WTC11 (cell line): ENCODE measurements around the gene CDKN3. TPM values are rescaled to one million over a fixed set of nuclear protein-coding genes. Genes with fewer than 3 reads are reported as not detected.

Source experiments
- ATAC-seq: fragments of 200-7000 bp; cut with Tn5 transposase; 2 replicates; pipeline ENCODE4 v1.10.0; 2021; ENCODE audit warnings: mild to moderate bottlenecking, moderate library complexity
- CTCF ChIA-PET: fragments of 300-600 bp; sonication (Branson Sonifier 250); formaldehyde crosslinking; loops from one replicate; lab custom pipeline; 2021; ENCODE audit warnings: antibody characterized with exemption; lab: Charles Lee
- POLR2A ChIA-PET: fragments of 350-600 bp; sonication (Branson Sonifier 250); formaldehyde crosslinking; loops from one replicate; lab custom pipeline; 2021; ENCODE audit warnings: antibody characterized with exemption; lab: Charles Lee
- DNase-seq: peaks from one replicate; pipeline ENCODE4 v3.0.0; 2021; ENCODE audit warnings: low spot score
- H3K27ac Mint-ChIP-seq: 2 replicates; pipeline ENCODE4 v1.8.0; 2021; ENCODE audit warnings: mixed read lengths
- H3K27me3 Mint-ChIP-seq: 2 replicates; pipeline ENCODE4 v1.8.0; 2021; ENCODE audit warnings: low read depth, mild to moderate bottlenecking, moderate library complexity, mixed read lengths
- H3K36me3 Mint-ChIP-seq: 2 replicates; pipeline ENCODE4 v1.8.0; 2021; ENCODE audit warnings: mixed read lengths
- H3K4me1 Mint-ChIP-seq: 2 replicates; pipeline ENCODE4 v1.8.0; 2022; ENCODE audit warnings: mixed read lengths
- H3K4me3 Mint-ChIP-seq: 2 replicates; pipeline ENCODE4 v1.8.0; 2021; ENCODE audit warnings: mild to moderate bottlenecking, moderate library complexity, mixed read lengths
- H3K9me3 Mint-ChIP-seq: 2 replicates; pipeline ENCODE4 v1.8.0; 2021; ENCODE audit warnings: mixed read lengths
- ATF6 ChIP-seq: sonication (generic); formaldehyde crosslinking; IDR thresholded peaks from 2 replicates; pipeline ENCODE4 v1.8.1; 2023; ENCODE audit warnings: mild to moderate bottlenecking, missing genetic modification reagents
- CREB1 ChIP-seq: sonication (generic); formaldehyde crosslinking; IDR thresholded peaks from 2 replicates; pipeline ENCODE4 v1.8.0; 2023; ENCODE audit warnings: mild to moderate bottlenecking, missing genetic modification reagents
- CREM ChIP-seq: sonication (generic); formaldehyde crosslinking; IDR thresholded peaks from 2 replicates; pipeline ENCODE4 v1.8.1; 2022; ENCODE audit warnings: mild to moderate bottlenecking, missing genetic modification reagents, moderate library complexity
- ELF4 ChIP-seq: sonication (generic); formaldehyde crosslinking; IDR thresholded peaks from 2 replicates; pipeline ENCODE4 v1.8.1; 2022; ENCODE audit warnings: low read depth, mild to moderate bottlenecking, moderate library complexity, missing genetic modification reagents
- IRF2 ChIP-seq: sonication (generic); formaldehyde crosslinking; IDR thresholded peaks from 2 replicates; pipeline ENCODE4 v1.8.0; 2022; ENCODE audit warnings: low read depth, missing genetic modification reagents, borderline replicate concordance
- NFE2L1 ChIP-seq: sonication (generic); formaldehyde crosslinking; IDR thresholded peaks from 2 replicates; pipeline ENCODE4 v1.8.1; 2023; ENCODE audit warnings: missing genetic modification reagents
- NR1H2 ChIP-seq: sonication (generic); formaldehyde crosslinking; IDR thresholded peaks from 2 replicates; pipeline ENCODE4 v1.9.0; 2021; ENCODE audit warnings: mild to moderate bottlenecking, moderate library complexity, missing genetic modification reagents
- OVOL2 ChIP-seq: fragments of 250-450 bp; sonication (Bioruptor Pico); IDR thresholded peaks from 2 replicates; pipeline ENCODE4 v1.9.0; 2021; ENCODE audit warnings: mild to moderate bottlenecking, borderline replicate concordance
- PREB ChIP-seq: sonication (generic); formaldehyde crosslinking; IDR thresholded peaks from 2 replicates; pipeline ENCODE4 v1.8.1; 2022; ENCODE audit warnings: mild to moderate bottlenecking, missing genetic modification reagents, moderate library complexity, borderline replicate concordance
- RELA ChIP-seq: sonication (generic); formaldehyde crosslinking; IDR thresholded peaks from 2 replicates; pipeline ENCODE4 v1.8.1; 2022; ENCODE audit warnings: missing genetic modification reagents, mild to moderate bottlenecking, borderline replicate concordance
- ZNF121 ChIP-seq: sonication (generic); formaldehyde crosslinking; IDR thresholded peaks from 2 replicates; pipeline ENCODE4 v1.8.0; 2023; ENCODE audit warnings: missing genetic modification reagents
- ZNF532 ChIP-seq: fragments of 250-450 bp; sonication (Bioruptor Pico); IDR thresholded peaks from 2 replicates; pipeline ENCODE4 v1.9.0; 2021; ENCODE audit warnings: mild to moderate bottlenecking, borderline replicate concordance
- ZNF671 ChIP-seq: fragments of 250-450 bp; sonication (Bioruptor Pico); IDR thresholded peaks from 2 replicates; pipeline ENCODE4 v1.8.0; 2021; ENCODE audit warnings: mild to moderate bottlenecking
- total RNA-seq: library from RNA; stranded (reverse); gene quantifications from 3 replicates; pipeline ENCODE4 v1.2.3, GENCODE V29; 2021
- TF ChIP-seq, protein P1 (sequence below): sonication (generic); formaldehyde crosslinking; IDR thresholded peaks from 2 replicates; pipeline ENCODE4 v1.8.1; 2023; ENCODE audit warnings: mild to moderate bottlenecking, missing genetic modification reagents, moderate library complexity
- TF ChIP-seq, protein P2 (sequence below): fragments of 250-450 bp; sonication (Bioruptor Pico); IDR thresholded peaks from 2 replicates; pipeline ENCODE4 v2.1.2; 2022; ENCODE audit warnings: mild to moderate bottlenecking, moderate library complexity
- TF ChIP-seq, protein P3 (sequence below): sonication (generic); formaldehyde crosslinking; IDR thresholded peaks from 2 replicates; pipeline ENCODE4 v1.8.1; 2022; ENCODE audit warnings: mild to moderate bottlenecking, moderate library complexity, missing genetic modification reagents
- TF ChIP-seq, protein P4 (sequence below): sonication (generic); formaldehyde crosslinking; conservative IDR thresholded peaks from 2 replicates; pipeline ENCODE4 v1.8.1; 2022; ENCODE audit warnings: mild to moderate bottlenecking, missing genetic modification reagents
- TF ChIP-seq, protein P5 (sequence below): sonication (generic); formaldehyde crosslinking; IDR thresholded peaks from 2 replicates; pipeline ENCODE4 v1.8.0; 2023; ENCODE audit warnings: missing genetic modification reagents
- TF ChIP-seq, protein P6 (sequence below): sonication (generic); formaldehyde crosslinking; IDR thresholded peaks from 2 replicates; pipeline ENCODE4 v1.8.0; 2022; ENCODE audit warnings: mild to moderate bottlenecking, missing genetic modification reagents

CDKN3 gene
- total RNA-seq, 1 experiment from 2014 or later = 55.4 TPM

- no peak for TF ChIP-seq ATF6 (CRISPR knock-in tag)
- no peak for TF ChIP-seq NR1H2
- no peak for TF ChIP-seq OVOL2 (CRISPR knock-in tag)
- TF ChIP-seq, protein P1, sequence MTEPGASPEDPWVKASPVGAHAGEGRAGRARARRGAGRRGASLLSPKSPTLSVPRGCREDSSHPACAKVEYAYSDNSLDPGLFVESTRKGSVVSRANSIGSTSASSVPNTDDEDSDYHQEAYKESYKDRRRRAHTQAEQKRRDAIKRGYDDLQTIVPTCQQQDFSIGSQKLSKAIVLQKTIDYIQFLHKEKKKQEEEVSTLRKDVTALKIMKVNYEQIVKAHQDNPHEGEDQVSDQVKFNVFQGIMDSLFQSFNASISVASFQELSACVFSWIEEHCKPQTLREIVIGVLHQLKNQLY (CRISPR knock-in tag) = no peak
- TF ChIP-seq, protein P2, sequence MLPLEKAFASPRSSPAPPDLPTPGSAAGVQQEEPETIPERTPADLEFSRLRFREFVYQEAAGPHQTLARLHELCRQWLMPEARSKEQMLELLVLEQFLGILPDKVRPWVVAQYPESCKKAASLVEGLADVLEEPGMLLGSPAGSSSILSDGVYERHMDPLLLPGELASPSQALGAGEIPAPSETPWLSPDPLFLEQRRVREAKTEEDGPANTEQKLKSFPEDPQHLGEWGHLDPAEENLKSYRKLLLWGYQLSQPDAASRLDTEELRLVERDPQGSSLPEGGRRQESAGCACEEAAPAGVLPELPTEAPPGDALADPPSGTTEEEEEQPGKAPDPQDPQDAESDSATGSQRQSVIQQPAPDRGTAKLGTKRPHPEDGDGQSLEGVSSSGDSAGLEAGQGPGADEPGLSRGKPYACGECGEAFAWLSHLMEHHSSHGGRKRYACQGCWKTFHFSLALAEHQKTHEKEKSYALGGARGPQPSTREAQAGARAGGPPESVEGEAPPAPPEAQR (CRISPR knock-in tag) = no peak
- TF ChIP-seq ELF4 (CRISPR knock-in tag) = no peak
- TF ChIP-seq ZNF671 (CRISPR knock-in tag) = no peak
These were observed 53.7 kb downstream of the CDKN3 start (continued) for GRCh38 chr14:54450535-54450934.

GRCh38 chr14:54451121-54451601 lies 54.4 kb downstream of the CDKN3 start:
- H3K27me3 Mint-ChIP-seq = peaks cover 3% of the 10 kb centered on the region
- no peaks in the 10 kb centered on the region for H3K9me3 Mint-ChIP-seq
- TF ChIP-seq, protein P1 (CRISPR knock-in tag) = no peak
- no peak for TF ChIP-seq IRF2 (CRISPR knock-in tag)
- ChIA-PET CTCF (interaction anchor here (1.0 kb wide), 1 partner anchor 54 kb away, joined by 3 read pairs; the partner anchor contains the start of gene CDKN3), POLR2A (no interaction called here)
- H3K27ac Mint-ChIP-seq = no peak overlapping the region
- H3K4me3 Mint-ChIP-seq = no peak overlapping the region
- H3K36me3 Mint-ChIP-seq = no peaks in the 10 kb centered on the region
- no peak for DNase-seq
- H3K4me1 Mint-ChIP-seq = peaks cover 3% of the 10 kb centered on the region; the same call in 1 of the 2 replicates
- no peak; the same call in 1 of the 2 replicates for ATAC-seq

DNA sequence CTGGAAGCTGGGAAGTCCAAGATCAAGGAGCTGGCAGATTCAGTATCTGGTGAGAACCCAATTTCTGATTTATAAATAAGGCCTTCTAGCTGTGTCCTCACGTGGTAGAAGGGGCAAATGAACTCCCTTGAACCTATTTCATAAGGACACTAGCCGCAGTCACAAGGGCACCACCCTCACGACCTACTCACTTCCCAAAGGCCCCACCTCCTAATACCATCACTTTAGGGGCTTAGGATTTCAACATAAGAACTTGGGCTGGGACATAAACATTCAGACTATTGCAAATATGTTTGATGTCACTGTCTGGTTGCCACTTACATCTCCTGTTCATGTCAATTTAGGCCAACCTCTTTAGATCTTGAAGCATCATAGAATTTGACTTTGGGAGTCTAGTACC lies 55.2 kb downstream of the CDKN3 start:
- H3K4me1 Mint-ChIP-seq = 0 out of 2 replicates have a peak, but pooled peaks cover 3% of the 10 kb centered on the region
- ChIA-PET CTCF (interaction anchor here (1.0 kb wide), 1 partner anchor 55 kb away, joined by 3 read pairs; the partner anchor contains the start of gene CDKN3), POLR2A (no interaction called here)
- no peaks in the 10 kb centered on the region for H3K9me3 Mint-ChIP-seq
- peaks cover 3% of the 10 kb centered on the region for H3K27me3 Mint-ChIP-seq
- DNase-seq = no peak
- no peak overlapping the region for H3K4me3 Mint-ChIP-seq
- no peak overlapping the region for H3K27ac Mint-ChIP-seq
- ATAC-seq = no peak
- no peaks in the 10 kb centered on the region for H3K36me3 Mint-ChIP-seq
- no peak for TF ChIP-seq CREB1
- TF ChIP-seq, protein P3, sequence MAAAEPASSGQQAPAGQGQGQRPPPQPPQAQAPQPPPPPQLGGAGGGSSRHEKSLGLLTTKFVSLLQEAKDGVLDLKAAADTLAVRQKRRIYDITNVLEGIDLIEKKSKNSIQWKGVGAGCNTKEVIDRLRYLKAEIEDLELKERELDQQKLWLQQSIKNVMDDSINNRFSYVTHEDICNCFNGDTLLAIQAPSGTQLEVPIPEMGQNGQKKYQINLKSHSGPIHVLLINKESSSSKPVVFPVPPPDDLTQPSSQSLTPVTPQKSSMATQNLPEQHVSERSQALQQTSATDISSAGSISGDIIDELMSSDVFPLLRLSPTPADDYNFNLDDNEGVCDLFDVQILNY (CRISPR knock-in tag) = no peak
- no peak for TF ChIP-seq CREM
- TF ChIP-seq NFE2L1 (CRISPR knock-in tag) = no peak
- no peak for TF ChIP-seq RELA (CRISPR knock-in tag)
- TF ChIP-seq PREB (CRISPR knock-in tag) = no peak
- TF ChIP-seq IRF2 (CRISPR knock-in tag) = no peak
- no peak for TF ChIP-seq ZNF671 (CRISPR knock-in tag)
- TF ChIP-seq OVOL2 (CRISPR knock-in tag) = no peak
- TF ChIP-seq, protein P4, sequence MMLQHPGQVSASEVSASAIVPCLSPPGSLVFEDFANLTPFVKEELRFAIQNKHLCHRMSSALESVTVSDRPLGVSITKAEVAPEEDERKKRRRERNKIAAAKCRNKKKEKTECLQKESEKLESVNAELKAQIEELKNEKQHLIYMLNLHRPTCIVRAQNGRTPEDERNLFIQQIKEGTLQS (CRISPR knock-in tag) = no peak
- no peak for TF ChIP-seq ZNF121
- TF ChIP-seq ZNF532 (CRISPR knock-in tag) = no peak
- TF ChIP-seq, protein P5, sequence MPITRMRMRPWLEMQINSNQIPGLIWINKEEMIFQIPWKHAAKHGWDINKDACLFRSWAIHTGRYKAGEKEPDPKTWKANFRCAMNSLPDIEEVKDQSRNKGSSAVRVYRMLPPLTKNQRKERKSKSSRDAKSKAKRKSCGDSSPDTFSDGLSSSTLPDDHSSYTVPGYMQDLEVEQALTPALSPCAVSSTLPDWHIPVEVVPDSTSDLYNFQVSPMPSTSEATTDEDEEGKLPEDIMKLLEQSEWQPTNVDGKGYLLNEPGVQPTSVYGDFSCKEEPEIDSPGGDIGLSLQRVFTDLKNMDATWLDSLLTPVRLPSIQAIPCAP (CRISPR knock-in tag) = no peak
- TF ChIP-seq, protein P6, sequence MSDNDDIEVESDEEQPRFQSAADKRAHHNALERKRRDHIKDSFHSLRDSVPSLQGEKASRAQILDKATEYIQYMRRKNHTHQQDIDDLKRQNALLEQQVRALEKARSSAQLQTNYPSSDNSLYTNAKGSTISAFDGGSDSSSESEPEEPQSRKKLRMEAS (CRISPR knock-in tag) = no peak
